Smooth muscle cell (in vitro differentiated cells): ENCODE data around the gene C10orf90. TPM values are rescaled to one million over a fixed set of nuclear protein-coding genes. Genes with fewer than 3 reads are reported as not detected.

Source experiments
- DNase-seq: peaks from one replicate; lab custom pipeline; 2025; ENCODE audit not compliant: unreplicated experiment; lab: John Stamatoyannopoulos, UW
- H2AFZ ChIP-seq: fragments of 200-600 bp; sonication (generic); 2 replicates; pipeline ENCODE4 v1.6.0; 2016; ENCODE audit warnings: antibody characterized with exemption, low read depth, mild to moderate bottlenecking
- H3F3A ChIP-seq: fragments of 200-600 bp; sonication (generic); 2 replicates; pipeline ENCODE4 v1.6.0; 2017; ENCODE audit warnings: antibody characterized with exemption, low read depth
- H3K27ac ChIP-seq: fragments of 200-600 bp; sonication (generic); 2 replicates; pipeline ENCODE4 v1.5.1; 2016; ENCODE audit warnings: low read depth, mild to moderate bottlenecking
- H3K27me3 ChIP-seq: fragments of 200-600 bp; sonication (generic); 2 replicates; pipeline ENCODE4 v1.6.1; 2016; ENCODE audit warnings: low read depth, mild to moderate bottlenecking
- H3K36me3 ChIP-seq: fragments of 200-600 bp; sonication (generic); 2 replicates; pipeline ENCODE4 v1.5.1; 2016; ENCODE audit warnings: low read depth
- H3K4me1 ChIP-seq: fragments of 200-600 bp; sonication (generic); 2 replicates; pipeline ENCODE4 v1.5.1; 2016; ENCODE audit warnings: low read depth
- H3K4me2 ChIP-seq: fragments of 200-600 bp; sonication (generic); 2 replicates; pipeline ENCODE4 v1.6.0; 2016; ENCODE audit warnings: mild to moderate bottlenecking
- H3K4me3 ChIP-seq: fragments of 200-600 bp; sonication (generic); 2 replicates; pipeline ENCODE4 v1.5.1; 2016; ENCODE audit warnings: mild to moderate bottlenecking
- H3K79me2 ChIP-seq: fragments of 200-600 bp; sonication (generic); 2 replicates; pipeline ENCODE4 v1.6.0; 2016; ENCODE audit warnings: low read depth, mild to moderate bottlenecking
- H3K9ac ChIP-seq: fragments of 200-600 bp; sonication (generic); 2 replicates; pipeline ENCODE4 v1.6.0; 2016; ENCODE audit warnings: low read depth
- H3K9me3 ChIP-seq: fragments of 200-600 bp; sonication (generic); replicated peaks from 2 replicates; pipeline ENCODE4 v1.5.1; 2016; ENCODE audit warnings: low read depth
- H4K20me1 ChIP-seq: fragments of 200-600 bp; sonication (generic); 2 replicates; pipeline ENCODE4 v1.6.0; 2016; ENCODE audit warnings: low read depth
- CTCF ChIP-seq: fragments of 200-600 bp; sonication (generic); IDR thresholded peaks from 2 replicates; pipeline ENCODE4 v1.5.1; 2017; ENCODE audit warnings: borderline replicate concordance, mild to moderate bottlenecking, antibody characterized with exemption; ENCODE audit not compliant: insufficient read depth, poor library complexity, severe bottlenecking
- WGBS: methylation state at CpG from one replicate; pipeline ENCODE4 v1.1.7; 2016; ENCODE audit warnings: low lambda C conversion rate; 5-methylcytosine and 5-hydroxymethylcytosine counted together
- polyA plus RNA-seq: library from polyadenylated mRNA; unstranded; fragments of >200 nt; fragmentation: Nextera tagmentation; extraction: Ambion mirVana; gene quantifications from 2 replicates; pipeline ENCODE4 v1.2.1, GENCODE V29; 2016
- total RNA-seq: library from RNA; depleted of rRNA; stranded (reverse); fragments of >200 nt; gene quantifications from 2 replicates; pipeline ENCODE4 v1.2.3, GENCODE V29; 2014

The C10orf90 gene
- total and polyA plus RNA-seq, 2 experiments from 2014 or later: 0.10 to 1.8 TPM

GRCh38 chr10:126398383-126398743, 272.1 kb downstream of the C10orf90 start:
- Histone ChIP-seq H3K4me1 (peaks cover 22% of the 10 kb centered on the region), H3K27me3 (no peaks in the 10 kb centered on the region), H4K20me1 (no peaks in the 10 kb centered on the region), H3K4me3 (no peak overlapping the region), H3K79me2 (no peaks in the 10 kb centered on the region), H3K9me3 (no peaks in the 10 kb centered on the region), H3K9ac (peak overlapping the region; percentile 88), H3F3A (no peaks in the 10 kb centered on the region), H3K4me2 (peak overlapping the region; percentile 65), H3K27ac (peak overlapping the region; percentile 92), H3K36me3 (no peaks in the 10 kb centered on the region), H2AFZ (no peak overlapping the region)
- WGBS: 51% methylated on average over 3 of the region's 3 CpGs
- TF ChIP-seq CTCF: no peak
- no peak for DNase-seq

GRCh38 chr10:126397640-126398382, 272.7 kb downstream of the C10orf90 start:
- Histone ChIP-seq H3K4me3 (no peak overlapping the region), H3K9me3 (no peaks in the 10 kb centered on the region), H3K4me2 (peak overlapping the region; percentile 65), H3F3A (no peaks in the 10 kb centered on the region), H3K36me3 (no peaks in the 10 kb centered on the region), H4K20me1 (no peaks in the 10 kb centered on the region), H3K27me3 (no peaks in the 10 kb centered on the region), H3K4me1 (peaks cover 22% of the 10 kb centered on the region), H3K9ac (peak overlapping the region; percentile 88), H2AFZ (no peak overlapping the region), H3K79me2 (no peaks in the 10 kb centered on the region), H3K27ac (peak overlapping the region; percentile 92)
- TF ChIP-seq CTCF: no peak
- no peak for DNase-seq
- WGBS: 14% methylated on average over 4 of the region's 4 CpGs

GRCh38 chr10:126397156-126397555, 273.3 kb downstream of the C10orf90 start:
- Histone ChIP-seq H3K9me3 (no peaks in the 10 kb centered on the region), H3K4me2 (no peak overlapping the region), H3K36me3 (no peaks in the 10 kb centered on the region), H3K27ac (peak overlapping the region; percentile 92), H3F3A (no peaks in the 10 kb centered on the region), H3K79me2 (no peaks in the 10 kb centered on the region), H3K27me3 (no peaks in the 10 kb centered on the region), H3K4me1 (peaks cover 22% of the 10 kb centered on the region), H3K9ac (peak overlapping the region; percentile 2), H4K20me1 (no peaks in the 10 kb centered on the region), H3K4me3 (no peak overlapping the region), H2AFZ (no peak overlapping the region)
- no peak for TF ChIP-seq CTCF
- 80% methylated on average over 3 of the region's 3 CpGs for WGBS
- no peak for DNase-seq

GRCh38 chr10:126394948-126395347, 275.5 kb downstream of the C10orf90 start:
- H3K36me3 ChIP-seq: no peaks in the 10 kb centered on the region
- peaks cover 39% of the 10 kb centered on the region for H3K4me1 ChIP-seq
- no peak overlapping the region for H3K4me3 ChIP-seq
- no peak for TF ChIP-seq CTCF
- WGBS: 95% methylated on average over 2 of the region's 2 CpGs
- H3F3A ChIP-seq: peaks cover 10% of the 10 kb centered on the region
- H3K9ac ChIP-seq: no peak overlapping the region
- H2AFZ ChIP-seq: no peak overlapping the region
- DNase-seq: no peak
- H3K79me2 ChIP-seq: no peaks in the 10 kb centered on the region
- H3K9me3 ChIP-seq: no peaks in the 10 kb centered on the region
- no peak overlapping the region for H3K4me2 ChIP-seq
- H4K20me1 ChIP-seq: no peaks in the 10 kb centered on the region
- H3K27me3 ChIP-seq: no peaks in the 10 kb centered on the region
- H3K27ac ChIP-seq: no peak overlapping the region
